WTC11 (cell line): ENCODE measurements around the gene AGO3. TPM values are rescaled to one million over a fixed set of nuclear protein-coding genes. Genes with fewer than 3 reads are reported as not detected.

Source experiments
- ATAC-seq: fragments of 200-7000 bp; cut with Tn5 transposase; 2 replicates; pipeline ENCODE4 v1.10.0; 2021; ENCODE audit warnings: mild to moderate bottlenecking, moderate library complexity
- CTCF ChIA-PET: fragments of 300-600 bp; sonication (Branson Sonifier 250); formaldehyde crosslinking; loops from one replicate; lab custom pipeline; 2021; ENCODE audit warnings: antibody characterized with exemption; lab: Charles Lee
- POLR2A ChIA-PET: fragments of 350-600 bp; sonication (Branson Sonifier 250); formaldehyde crosslinking; loops from one replicate; lab custom pipeline; 2021; ENCODE audit warnings: antibody characterized with exemption; lab: Charles Lee
- DNase-seq: peaks from one replicate; pipeline ENCODE4 v3.0.0; 2021; ENCODE audit warnings: low spot score
- H3K27ac Mint-ChIP-seq: 2 replicates; pipeline ENCODE4 v1.8.0; 2021; ENCODE audit warnings: mixed read lengths
- H3K27me3 Mint-ChIP-seq: 2 replicates; pipeline ENCODE4 v1.8.0; 2021; ENCODE audit warnings: low read depth, mild to moderate bottlenecking, moderate library complexity, mixed read lengths
- H3K36me3 Mint-ChIP-seq: 2 replicates; pipeline ENCODE4 v1.8.0; 2021; ENCODE audit warnings: mixed read lengths
- H3K4me1 Mint-ChIP-seq: 2 replicates; pipeline ENCODE4 v1.8.0; 2022; ENCODE audit warnings: mixed read lengths
- H3K4me3 Mint-ChIP-seq: 2 replicates; pipeline ENCODE4 v1.8.0; 2021; ENCODE audit warnings: mild to moderate bottlenecking, moderate library complexity, mixed read lengths
- H3K9me3 Mint-ChIP-seq: 2 replicates; pipeline ENCODE4 v1.8.0; 2021; ENCODE audit warnings: mixed read lengths
- ARID4B ChIP-seq: sonication (generic); formaldehyde crosslinking; IDR thresholded peaks from 2 replicates; pipeline ENCODE4 v1.8.0; 2023; ENCODE audit warnings: missing genetic modification reagents, mild to moderate bottlenecking, borderline replicate concordance
- ETV6 ChIP-seq: sonication (generic); formaldehyde crosslinking; IDR thresholded peaks from 2 replicates; pipeline ENCODE4 v1.8.1; 2022; ENCODE audit warnings: mild to moderate bottlenecking, missing genetic modification reagents
- GTF2I ChIP-seq: fragments of 250-450 bp; sonication (Bioruptor Pico); conservative IDR thresholded peaks from 2 replicates; pipeline ENCODE4 v1.4.0; 2021; ENCODE audit warnings: mild to moderate bottlenecking
- NR1H2 ChIP-seq: sonication (generic); formaldehyde crosslinking; IDR thresholded peaks from 2 replicates; pipeline ENCODE4 v1.9.0; 2021; ENCODE audit warnings: mild to moderate bottlenecking, moderate library complexity, missing genetic modification reagents
- SMAD4 ChIP-seq: sonication (generic); formaldehyde crosslinking; IDR thresholded peaks from 2 replicates; pipeline ENCODE4 v1.8.0; 2022; ENCODE audit warnings: mild to moderate bottlenecking, missing genetic modification reagents
- ZNF121 ChIP-seq: sonication (generic); formaldehyde crosslinking; IDR thresholded peaks from 2 replicates; pipeline ENCODE4 v1.8.0; 2023; ENCODE audit warnings: missing genetic modification reagents
- total RNA-seq: library from RNA; stranded (reverse); gene quantifications from 3 replicates; pipeline ENCODE4 v1.2.3, GENCODE V29; 2021
- TF ChIP-seq, protein P1 (sequence below): fragments of 250-450 bp; sonication (Bioruptor Pico); IDR thresholded peaks from 2 replicates; pipeline ENCODE4 v1.9.0; 2021; ENCODE audit warnings: mild to moderate bottlenecking
- TF ChIP-seq, protein P2 (sequence below): fragments of 250-450 bp; sonication (Bioruptor Pico); conservative IDR thresholded peaks from 2 replicates; pipeline ENCODE4 v1.9.0; 2021; ENCODE audit warnings: mild to moderate bottlenecking
- TF ChIP-seq, protein P3 (sequence below): sonication (generic); formaldehyde crosslinking; IDR thresholded peaks from 2 replicates; pipeline ENCODE4 v1.8.0; 2022; ENCODE audit warnings: mild to moderate bottlenecking, missing genetic modification reagents
- TF ChIP-seq, protein P4 (sequence below): sonication (generic); formaldehyde crosslinking; IDR thresholded peaks from 2 replicates; pipeline ENCODE4 v1.8.1; 2022; ENCODE audit warnings: low read depth, mild to moderate bottlenecking, moderate library complexity, missing genetic modification reagents, borderline replicate concordance
- TF ChIP-seq, protein P5 (sequence below): fragments of 250-450 bp; sonication (Bioruptor Pico); IDR thresholded peaks from 2 replicates; pipeline ENCODE4 v1.9.0; 2021; ENCODE audit warnings: moderate library complexity, mild to moderate bottlenecking, inconsistent platforms, borderline replicate concordance

The AGO3 gene
- total RNA-seq, 1 experiment from 2014 or later: 26.8 TPM

DNA sequence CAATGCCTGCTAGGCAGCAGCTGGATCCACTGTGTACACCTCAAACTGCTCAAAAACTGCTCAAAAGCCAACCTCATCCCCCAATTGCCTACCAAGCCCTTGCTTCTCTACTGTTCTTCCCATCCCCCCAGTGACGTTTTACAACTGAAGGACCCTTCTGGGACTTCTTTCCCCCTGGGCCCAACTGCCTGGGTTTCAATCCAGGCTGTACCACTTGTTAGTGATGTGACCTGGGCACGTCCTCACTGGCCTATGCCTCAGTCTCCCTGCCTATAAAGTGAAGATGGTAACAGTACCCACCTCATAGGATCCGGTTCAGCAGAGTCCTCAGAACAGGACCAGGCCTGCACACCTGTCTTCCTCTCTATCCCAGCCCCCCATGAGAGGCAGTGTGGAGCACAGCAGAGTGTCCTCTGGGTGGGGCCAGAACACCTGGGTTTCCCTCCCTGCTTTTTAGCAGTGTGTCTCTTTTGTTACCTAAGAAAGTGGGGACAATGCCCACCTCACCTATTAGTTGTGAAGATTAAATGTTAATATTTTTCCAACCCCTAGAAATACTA is 151.1 kb downstream of the AGO3 start (continued):
- TF ChIP-seq, protein P1, sequence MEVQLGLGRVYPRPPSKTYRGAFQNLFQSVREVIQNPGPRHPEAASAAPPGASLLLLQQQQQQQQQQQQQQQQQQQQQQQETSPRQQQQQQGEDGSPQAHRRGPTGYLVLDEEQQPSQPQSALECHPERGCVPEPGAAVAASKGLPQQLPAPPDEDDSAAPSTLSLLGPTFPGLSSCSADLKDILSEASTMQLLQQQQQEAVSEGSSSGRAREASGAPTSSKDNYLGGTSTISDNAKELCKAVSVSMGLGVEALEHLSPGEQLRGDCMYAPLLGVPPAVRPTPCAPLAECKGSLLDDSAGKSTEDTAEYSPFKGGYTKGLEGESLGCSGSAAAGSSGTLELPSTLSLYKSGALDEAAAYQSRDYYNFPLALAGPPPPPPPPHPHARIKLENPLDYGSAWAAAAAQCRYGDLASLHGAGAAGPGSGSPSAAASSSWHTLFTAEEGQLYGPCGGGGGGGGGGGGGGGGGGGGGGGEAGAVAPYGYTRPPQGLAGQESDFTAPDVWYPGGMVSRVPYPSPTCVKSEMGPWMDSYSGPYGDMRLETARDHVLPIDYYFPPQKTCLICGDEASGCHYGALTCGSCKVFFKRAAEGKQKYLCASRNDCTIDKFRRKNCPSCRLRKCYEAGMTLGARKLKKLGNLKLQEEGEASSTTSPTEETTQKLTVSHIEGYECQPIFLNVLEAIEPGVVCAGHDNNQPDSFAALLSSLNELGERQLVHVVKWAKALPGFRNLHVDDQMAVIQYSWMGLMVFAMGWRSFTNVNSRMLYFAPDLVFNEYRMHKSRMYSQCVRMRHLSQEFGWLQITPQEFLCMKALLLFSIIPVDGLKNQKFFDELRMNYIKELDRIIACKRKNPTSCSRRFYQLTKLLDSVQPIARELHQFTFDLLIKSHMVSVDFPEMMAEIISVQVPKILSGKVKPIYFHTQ (CRISPR knock-in tag): no peak
- TF ChIP-seq SMAD4 (no peak), ETV6 (CRISPR knock-in tag) (no peak), ARID4B (CRISPR knock-in tag) (no peak), NR1H2 (CRISPR knock-in tag) (no peak), ZNF121 (CRISPR knock-in tag) (no peak)
- TF ChIP-seq, protein P2, sequence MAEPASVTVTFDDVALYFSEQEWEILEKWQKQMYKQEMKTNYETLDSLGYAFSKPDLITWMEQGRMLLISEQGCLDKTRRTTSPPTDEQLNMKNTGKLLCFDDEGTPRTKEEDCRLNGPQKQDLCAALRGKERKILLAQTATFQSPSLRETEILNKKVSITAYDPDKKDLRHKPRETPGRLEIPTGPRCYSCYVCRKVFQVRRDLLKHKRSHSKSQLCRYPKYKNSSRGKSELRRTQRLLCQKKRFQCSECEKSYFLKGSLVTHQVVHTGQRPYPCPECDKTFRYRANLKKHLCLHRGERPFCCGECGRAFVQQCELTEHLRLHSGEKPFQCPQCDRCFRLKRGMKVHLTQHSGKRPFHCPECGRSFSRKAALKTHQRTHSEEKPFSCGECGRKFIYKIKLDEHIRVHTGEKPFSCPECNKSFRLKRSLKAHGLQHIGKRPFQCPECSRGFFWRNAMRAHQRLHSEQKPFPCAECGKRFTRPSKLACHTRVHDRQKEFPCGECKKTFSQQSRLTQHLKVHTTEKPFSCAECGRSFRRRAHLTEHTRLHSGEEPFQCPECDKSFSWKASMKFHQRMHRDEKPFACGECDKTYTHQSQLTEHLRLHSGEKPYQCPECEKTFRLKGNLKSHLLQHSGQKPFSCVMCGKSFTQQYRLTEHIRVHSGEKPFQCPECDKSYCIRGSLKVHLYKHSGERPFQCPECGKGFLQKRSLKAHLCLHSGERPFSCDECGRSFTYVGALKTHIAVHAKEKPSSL: no peak
- TF ChIP-seq, protein P3, sequence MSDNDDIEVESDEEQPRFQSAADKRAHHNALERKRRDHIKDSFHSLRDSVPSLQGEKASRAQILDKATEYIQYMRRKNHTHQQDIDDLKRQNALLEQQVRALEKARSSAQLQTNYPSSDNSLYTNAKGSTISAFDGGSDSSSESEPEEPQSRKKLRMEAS (CRISPR knock-in tag): no peak
- TF ChIP-seq, protein P4, sequence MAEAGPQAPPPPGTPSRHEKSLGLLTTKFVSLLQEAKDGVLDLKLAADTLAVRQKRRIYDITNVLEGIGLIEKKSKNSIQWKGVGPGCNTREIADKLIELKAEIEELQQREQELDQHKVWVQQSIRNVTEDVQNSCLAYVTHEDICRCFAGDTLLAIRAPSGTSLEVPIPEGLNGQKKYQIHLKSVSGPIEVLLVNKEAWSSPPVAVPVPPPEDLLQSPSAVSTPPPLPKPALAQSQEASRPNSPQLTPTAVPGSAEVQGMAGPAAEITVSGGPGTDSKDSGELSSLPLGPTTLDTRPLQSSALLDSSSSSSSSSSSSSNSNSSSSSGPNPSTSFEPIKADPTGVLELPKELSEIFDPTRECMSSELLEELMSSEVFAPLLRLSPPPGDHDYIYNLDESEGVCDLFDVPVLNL (CRISPR knock-in tag): no peak

GRCh38 chr1:36083219-36083618 is 152.3 kb downstream of the AGO3 start:
- ATAC-seq: no peak

More at GRCh38 chr1:36083219-36083618, 152.3 kb downstream of the AGO3 start:
- POLR2A ChIA-PET: interaction anchor here (1.8 kb wide), 1 partner anchor 13 kb away, joined by 8 read pairs; no protein-coding TSS in a partner anchor
- Mint-ChIP-seq H3K9me3 (no peaks in the 10 kb centered on the region), H3K36me3 (no peaks in the 10 kb centered on the region), H3K27me3 (peaks cover 2% of the 10 kb centered on the region), H3K4me3 (peak overlapping the region; percentile 66), H3K27ac (no peak overlapping the region), H3K4me1 (peaks cover 8% of the 10 kb centered on the region)
- DNase-seq: no peak
- CTCF ChIA-PET: interaction anchor here (0.8 to 1.6 kb wide), 7 partner anchors 14 to 223 kb away, joined by 3 to 11 read pairs (median 3); partner anchors contain the start of genes AGO1, SH3D21 and TRAPPC3
- TF ChIP-seq GTF2I (CRISPR knock-in tag): no peak
- TF ChIP-seq, protein P5, sequence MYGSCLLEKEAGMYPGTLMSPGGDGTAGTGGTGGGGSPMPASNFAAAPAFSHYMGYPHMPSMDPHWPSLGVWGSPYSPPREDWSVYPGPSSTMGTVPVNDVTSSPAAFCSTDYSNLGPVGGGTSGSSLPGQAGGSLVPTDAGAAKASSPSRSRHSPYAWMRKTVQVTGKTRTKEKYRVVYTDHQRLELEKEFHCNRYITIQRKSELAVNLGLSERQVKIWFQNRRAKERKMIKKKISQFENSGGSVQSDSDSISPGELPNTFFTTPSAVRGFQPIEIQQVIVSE (CRISPR knock-in tag): no peak
- TF ChIP-seq, all 79 proteins: peak for 0
